Prostate gland (tissue), 2 donors: ENCODE data around the gene ORAI3.

Source experiments
- POLR2A ChIP-seq: fragments of 450-650 bp; IDR thresholded peaks from one replicate; pipeline ENCODE4 v1.6.1; 2016; ENCODE audit warnings: antibody characterized with exemption, mild to moderate bottlenecking
- POLR2AphosphoS5 ChIP-seq: sonication (generic); formaldehyde crosslinking; IDR thresholded peaks from one replicate; pipeline ENCODE4 v1.6.1; 2017; ENCODE audit warnings: antibody characterized with exemption
- TF ChIP-seq, protein P1 (sequence below), 4 experiments: fragments of 200-600 bp in 2 of 4; fragments of 450-650 bp in 2 of 4; sonication (generic) in 2 of 4; IDR thresholded peaks; 1 replicate in 3 of 4; 2 replicates in 1 of 4; pipeline ENCODE4 v1.5.1; 2016 to 2019; ENCODE audit warnings: antibody characterized with exemption in 4 of 4, mild to moderate bottlenecking in 2 of 4, moderate library complexity in 2 of 4

DNA sequence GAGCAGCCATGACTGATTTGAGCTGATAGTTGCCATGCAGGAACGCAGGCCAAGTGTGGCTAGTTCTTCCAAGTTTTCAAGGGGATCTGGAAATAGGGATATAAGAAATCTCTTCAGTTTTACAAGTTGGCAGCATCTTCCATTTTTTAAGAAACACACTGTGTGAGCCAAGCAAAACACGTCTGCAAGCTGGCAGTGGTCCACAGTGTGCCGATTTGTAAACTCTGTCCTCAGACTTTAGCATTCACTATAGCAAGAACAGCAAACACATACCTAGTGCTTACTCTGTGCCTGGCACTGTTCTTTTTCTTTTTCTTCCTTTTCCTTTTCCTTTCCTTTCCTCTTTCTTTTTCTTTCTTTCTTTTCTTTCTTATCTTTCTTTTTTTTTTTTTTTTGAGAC lies 2.9 kb downstream of the ORAI3 start:
- TF ChIP-seq, protein P1, sequence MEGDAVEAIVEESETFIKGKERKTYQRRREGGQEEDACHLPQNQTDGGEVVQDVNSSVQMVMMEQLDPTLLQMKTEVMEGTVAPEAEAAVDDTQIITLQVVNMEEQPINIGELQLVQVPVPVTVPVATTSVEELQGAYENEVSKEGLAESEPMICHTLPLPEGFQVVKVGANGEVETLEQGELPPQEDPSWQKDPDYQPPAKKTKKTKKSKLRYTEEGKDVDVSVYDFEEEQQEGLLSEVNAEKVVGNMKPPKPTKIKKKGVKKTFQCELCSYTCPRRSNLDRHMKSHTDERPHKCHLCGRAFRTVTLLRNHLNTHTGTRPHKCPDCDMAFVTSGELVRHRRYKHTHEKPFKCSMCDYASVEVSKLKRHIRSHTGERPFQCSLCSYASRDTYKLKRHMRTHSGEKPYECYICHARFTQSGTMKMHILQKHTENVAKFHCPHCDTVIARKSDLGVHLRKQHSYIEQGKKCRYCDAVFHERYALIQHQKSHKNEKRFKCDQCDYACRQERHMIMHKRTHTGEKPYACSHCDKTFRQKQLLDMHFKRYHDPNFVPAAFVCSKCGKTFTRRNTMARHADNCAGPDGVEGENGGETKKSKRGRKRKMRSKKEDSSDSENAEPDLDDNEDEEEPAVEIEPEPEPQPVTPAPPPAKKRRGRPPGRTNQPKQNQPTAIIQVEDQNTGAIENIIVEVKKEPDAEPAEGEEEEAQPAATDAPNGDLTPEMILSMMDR (IDR thresholded peaks at IDR 0.05): no peak
- peak; percentile 92 for TF ChIP-seq POLR2AphosphoS5
- no peak for TF ChIP-seq POLR2A
